RCC 7860 (cell line): ENCODE data around the gene DCX.

Experiments
- DNase-seq: peaks from one replicate; pipeline ENCODE4 v3.0.0-alpha.2; 2015; ENCODE audit warnings: low spot score
- FAIRE-seq: peaks from 2 replicates; lab custom pipeline; 2012; peaks lifted over from hg19 to GRCh38; lab: Jason Lieb, UNC

DCX gene

GRCh38 chrX:111319451-111319850, 92.5 kb downstream of the DCX start:
- DNase-seq (no peak), FAIRE-seq (no peak)

- DNase-seq (no peak), FAIRE-seq (no peak)
Measured at GRCh38 chrX:111318901-111319300, 93.1 kb downstream of the DCX start.

GRCh38 chrX:111309083-111309482, 102.9 kb downstream of the DCX start:
- no peak for DNase-seq
- no peak for FAIRE-seq

- DNase-seq (no peak), FAIRE-seq (no peak)
Measured at GRCh38 chrX:111308039-111308438, 104.0 kb downstream of the DCX start.

GRCh38 chrX:111302284-111302683, 109.7 kb downstream of the DCX start:
- FAIRE-seq (no peak), DNase-seq (no peak)

- FAIRE-seq (no peak), DNase-seq (no peak)
Measured at GRCh38 chrX:111288841-111289240, 123.2 kb downstream of the DCX start.

GRCh38 chrX:111284631-111285293, 127.2 kb downstream of the DCX start:
- DNase-seq (no peak), FAIRE-seq (no peak)

- DNase-seq (no peak), FAIRE-seq (no peak)
Measured at GRCh38 chrX:111283446-111283845, 128.5 kb downstream of the DCX start.

GRCh38 chrX:111282991-111283390, 129.0 kb downstream of the DCX start:
- FAIRE-seq (no peak), DNase-seq (no peak)

- FAIRE-seq = no peak
- no peak for DNase-seq
Measured at GRCh38 chrX:111282139-111282538, 129.9 kb downstream of the DCX start.

- no peak for DNase-seq
- no peak for FAIRE-seq
Measured at GRCh38 chrX:111270339-111270738, 141.7 kb downstream of the DCX start, which contains the start of gene CAPN6. TSS of gene CAPN6 (minus strand) at chrX:111270483. CDS start at chrX:111263936, 6,547 bp downstream.

- no peak for DNase-seq
- FAIRE-seq = no peak
Measured at GRCh38 chrX:111268506-111268905, 143.5 kb downstream of the DCX start.

GRCh38 chrX:111265486-111265885, 146.5 kb downstream of the DCX start:
- FAIRE-seq (no peak), DNase-seq (no peak)

- no peak for FAIRE-seq
- no peak for DNase-seq
Measured at GRCh38 chrX:111264385-111264784, 147.6 kb downstream of the DCX start.

- no peak for FAIRE-seq
- DNase-seq = no peak
Measured at GRCh38 chrX:111262086-111262485, 149.9 kb downstream of the DCX start.

- DNase-seq (no peak), FAIRE-seq (no peak)
Measured at GRCh38 chrX:111260451-111260850, 151.5 kb downstream of the DCX start.

GRCh38 chrX:111259559-111259958, 152.4 kb downstream of the DCX start:
- DNase-seq (no peak), FAIRE-seq (no peak)

- FAIRE-seq = no peak
- DNase-seq = no peak
Measured at GRCh38 chrX:111257733-111258132, 154.3 kb downstream of the DCX start.

GRCh38 chrX:111254896-111255693, 156.9 kb downstream of the DCX start:
- DNase-seq = peak; percentile 69
- FAIRE-seq = peak; percentile 11

- DNase-seq = peak; percentile 48
- no peak for FAIRE-seq
Measured at GRCh38 chrX:111244235-111244750, 167.7 kb downstream of the DCX start.
